B cell (primary cell): ENCODE data around the gene SERF2. TPM values are rescaled to one million over a fixed set of nuclear protein-coding genes. Genes with fewer than 3 reads are reported as not detected.
"Not testable (repeated sequence)": the region's sequence is repeated elsewhere in the genome, so short reads cannot be mapped to it uniquely, and the experiment has no call there.

ENCODE experiments used
- ATAC-seq: fragments of 200-7000 bp; cut with Tn5 transposase; one replicate; pipeline ENCODE4 v1.10.0; 2021; ENCODE audit warnings: low read depth, mild to moderate bottlenecking, moderate number of reproducible peaks, moderate library complexity
- CTCF ChIA-PET: fragments of 350-600 bp; sonication (Branson Sonifier 250); formaldehyde crosslinking; loops from one replicate; lab custom pipeline; 2021; ENCODE audit warnings: antibody characterized with exemption, inconsistent platforms; lab: Charles Lee
- POLR2A ChIA-PET: fragments of 350-600 bp; sonication (Branson Sonifier 250); formaldehyde crosslinking; loops from one replicate; lab custom pipeline; 2021; ENCODE audit warnings: antibody characterized with exemption; lab: Charles Lee
- DNase-seq: peaks from one replicate; pipeline ENCODE4 v3.0.0; 2013
- H2AFZ ChIP-seq: 2 replicates; pipeline ENCODE4 v1.6.1; 2012; ENCODE audit warnings: mild to moderate bottlenecking, low read depth, low read length; ENCODE audit not compliant: insufficient read depth, poor library complexity, severe bottlenecking
- H3K27ac ChIP-seq, 2 donors: 1 replicate in 1 of 2; 2 replicates in 1 of 2; pipeline ENCODE4 v1.5.1; 2012 to 2013; ENCODE audit warnings: low read length in 2 of 2, mild to moderate bottlenecking in 2 of 2, moderate library complexity in 1 of 2
- H3K27me3 ChIP-seq, 4 experiments: fragments of 200-600 bp in 1 of 4; sonication (generic) in 1 of 4; replicated peaks in 1 of 4; 1 replicate in 2 of 4; 2 replicates in 2 of 4; pipeline versions ENCODE4 v1.6.1 to v1.7.0; 2013 to 2016; ENCODE audit warnings: low read length in 3 of 4, mild to moderate bottlenecking in 2 of 4, mixed read lengths in 1 of 4, moderate library complexity in 1 of 4; ENCODE audit not compliant: insufficient read depth in 4 of 4, control insufficient read depth in 3 of 4; ENCODE audit errors: control extremely low read depth in 1 of 4
- H3K36me3 ChIP-seq, 2 experiments: replicated peaks in 1 of 2; 1 replicate in 1 of 2; 2 replicates in 1 of 2; pipeline versions ENCODE4 v1.6.1 to v1.7.1; 2013; ENCODE audit warnings: low read length in 1 of 2; ENCODE audit not compliant: insufficient read depth in 2 of 2, control insufficient read depth in 1 of 2; ENCODE audit errors: control extremely low read depth in 1 of 2, extremely low read depth in 1 of 2
- H3K4me1 ChIP-seq, 2 donors: fragments of 200-600 bp in 1 of 2; sonication (generic) in 1 of 2; 1 replicate in 1 of 2; 2 replicates in 1 of 2; pipeline versions ENCODE4 v1.5.1 to v1.6.1; 2013 to 2017; ENCODE audit warnings: low read length in 2 of 2; ENCODE audit not compliant: control insufficient read depth in 2 of 2, insufficient read depth in 2 of 2
- H3K4me2 ChIP-seq: replicated peaks from 2 replicates; pipeline ENCODE3; 2012; ENCODE audit warnings: mild to moderate bottlenecking, low read depth, low read length; ENCODE audit not compliant: poor library complexity, severe bottlenecking
- H3K4me3 ChIP-seq, 5 experiments: fragments of 200-600 bp in 1 of 5; sonication (generic) in 1 of 5; 1 replicate in 3 of 5; 2 replicates in 2 of 5; pipeline versions ENCODE4 v1.5.1 to v1.7.0; 2011 to 2016; ENCODE audit warnings: low read length in 4 of 5, mild to moderate bottlenecking in 4 of 5, low read depth in 2 of 5, control low read depth in 1 of 5, moderate library complexity in 1 of 5; ENCODE audit not compliant: insufficient read depth in 1 of 5; ENCODE audit errors: control extremely low read depth in 1 of 5, extremely low read depth in 1 of 5
- H3K79me2 ChIP-seq: fragments of 200-600 bp; sonication (generic); one replicate; pipeline ENCODE4 v1.6.0; 2016; ENCODE audit warnings: low read length; ENCODE audit not compliant: control insufficient read depth, insufficient read depth
- H3K9ac ChIP-seq: fragments of 200-600 bp; sonication (generic); 2 replicates; pipeline ENCODE4 v1.6.1; 2017; ENCODE audit warnings: mild to moderate bottlenecking, low read length, moderate library complexity
- H3K9me3 ChIP-seq, 3 donors: one replicate each; pipeline versions ENCODE4 v1.6.1 to v1.7.1; 2013; ENCODE audit warnings: low read length in 2 of 3; ENCODE audit not compliant: control insufficient read depth in 2 of 3, insufficient read depth in 1 of 3; ENCODE audit errors: control extremely low read depth in 1 of 3
- H4K20me1 ChIP-seq: 2 replicates; pipeline ENCODE4 v1.6.0; 2012; ENCODE audit warnings: mild to moderate bottlenecking, low read length; ENCODE audit not compliant: insufficient read depth, control insufficient read depth, poor library complexity, severe bottlenecking
- H3K27ac Mint-ChIP-seq: one replicate; pipeline ENCODE4 v1.8.0; 2021; ENCODE audit warnings: mixed read lengths
- H3K27me3 Mint-ChIP-seq: one replicate; pipeline ENCODE4 v1.8.0; 2021; ENCODE audit warnings: mixed read lengths
- H3K4me1 Mint-ChIP-seq: one replicate; pipeline ENCODE4 v1.8.0; 2021; ENCODE audit warnings: mixed read lengths
- H3K4me3 Mint-ChIP-seq: one replicate; pipeline ENCODE4 v1.8.0; 2021; ENCODE audit warnings: mixed read lengths
- H3K9me3 Mint-ChIP-seq: one replicate; pipeline ENCODE4 v1.8.0; 2022; ENCODE audit warnings: mixed read lengths; ENCODE audit not compliant: insufficient read depth
- WGBS: methylation state at CpG from one replicate; pipeline ENCODE4 v1.1.5; 2013; ENCODE audit warnings: missing lambda C conversion rate; ENCODE audit not compliant: insufficient coverage; 5-methylcytosine and 5-hydroxymethylcytosine counted together
- intact Hi-C: fragments of 100-400 bp; cut with micrococcal nuclease; formaldehyde crosslinking; loops from one replicate; pipeline ENCODE4 v1.10.0; 2022
- polyA plus RNA-seq: library from polyadenylated mRNA; depleted of rRNA; stranded (reverse); fragments of >200 nt; gene quantifications from 2 replicates; pipeline ENCODE4 v1.2.3, GENCODE V29; 2012
- total RNA-seq, 2 donors: library from RNA; stranded (reverse); fragments of 120-200 nt in 1 of 2; gene quantifications; 1 replicate in 1 of 2; 2 replicates in 1 of 2; pipeline versions ENCODE4 v1.2.3 to v1.2.4, GENCODE V29; 2013 to 2022

Gene SERF2
- total and polyA plus RNA-seq, 2 donors (not counting 1 experiment from before 2014, with no cell fraction given), result 455 to 806 TPM

DNA sequence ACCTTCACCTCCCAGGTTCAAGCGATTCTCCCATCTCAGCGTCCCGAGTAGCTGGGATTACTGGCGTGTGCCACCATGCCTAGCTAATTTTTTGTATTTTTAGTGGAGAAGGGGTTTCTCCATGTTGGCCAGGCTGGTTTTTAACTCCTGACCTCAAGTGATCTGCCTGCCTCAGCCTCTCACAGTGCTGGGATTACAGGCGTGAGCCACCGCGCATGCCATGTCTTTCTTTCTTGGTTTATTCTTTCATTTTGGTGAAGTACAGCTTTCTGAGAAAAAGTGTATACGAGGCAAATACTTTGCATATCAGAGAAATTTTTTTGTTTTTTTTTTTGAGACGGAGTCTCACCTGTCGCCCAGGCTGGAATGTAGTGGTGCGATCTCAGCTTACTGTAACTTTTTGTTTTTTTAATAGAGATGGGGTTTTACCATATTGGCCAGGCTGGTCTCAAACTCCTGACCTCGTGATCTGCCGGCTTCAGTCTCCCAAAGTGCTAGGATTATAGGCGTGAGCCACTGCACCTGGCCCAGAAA lies 39.5 kb downstream of the SERF2 start:
- H3K27ac ChIP-seq, H3K36me3 ChIP-seq, H4K20me1 ChIP-seq, H3K9ac ChIP-seq, H3K4me3 Mint-ChIP-seq, H3K27me3 ChIP-seq, POLR2A ChIA-PET, DNase-seq, H3K27ac Mint-ChIP-seq, H3K9me3 Mint-ChIP-seq, H2AFZ ChIP-seq, H3K9me3 ChIP-seq, intact Hi-C loops, H3K27me3 Mint-ChIP-seq, ATAC-seq, H3K4me3 ChIP-seq, H3K4me2 ChIP-seq: not testable (repeated sequence)
- CTCF ChIA-PET, result interaction anchor here (0.9 kb wide), 1 partner anchor 55 kb away, joined by 3 read pairs; the partner anchor contains the start of gene ELL3
- Histone ChIP-seq H3K79me2 (peaks cover 15% of the 10 kb centered on the region), H3K4me1 (peaks cover 16 to 33% of the 10 kb centered on the region in 2 donors)
- peaks cover 34% of the 10 kb centered on the region for H3K4me1 Mint-ChIP-seq
- 97% methylated on average over 8 of the region's 14 CpGs for WGBS

DNA sequence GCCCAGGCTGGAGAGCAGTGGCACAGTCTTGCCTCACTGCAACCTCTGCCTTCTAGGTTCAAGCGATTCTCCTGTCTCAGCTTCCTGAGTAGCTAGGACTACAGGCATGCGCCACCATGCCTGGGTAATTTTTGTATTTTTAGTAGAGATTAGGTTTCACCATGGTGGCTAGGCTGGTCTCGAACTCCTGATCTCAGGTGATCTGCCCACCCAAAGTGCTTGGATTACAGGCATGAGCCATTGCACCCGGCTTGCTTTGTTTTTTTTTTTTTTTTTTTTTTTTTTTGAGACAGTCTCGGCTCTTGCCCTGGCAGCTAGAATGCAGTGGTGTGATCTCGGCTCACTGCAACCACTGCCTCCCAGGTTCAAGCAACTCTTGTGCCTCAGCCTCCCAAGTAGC lies 40.4 kb downstream of the SERF2 start:
- H3K9ac ChIP-seq, H3K4me3 Mint-ChIP-seq, H3K27ac Mint-ChIP-seq, H3K9me3 ChIP-seq, H2AFZ ChIP-seq, CTCF ChIA-PET, H3K9me3 Mint-ChIP-seq, POLR2A ChIA-PET, DNase-seq, H3K27me3 ChIP-seq, H3K4me2 ChIP-seq, H3K27ac ChIP-seq, intact Hi-C loops, H3K36me3 ChIP-seq, H3K27me3 Mint-ChIP-seq, H3K4me3 ChIP-seq, ATAC-seq, H4K20me1 ChIP-seq: not testable (repeated sequence)
- peaks cover 26% of the 10 kb centered on the region for H3K4me1 Mint-ChIP-seq
- 91% methylated on average over 5 of the region's 6 CpGs for WGBS
- peaks cover 15% of the 10 kb centered on the region for H3K79me2 ChIP-seq
- H3K4me1 ChIP-seq, result peaks cover 11 to 26% of the 10 kb centered on the region in 2 donors
